Stimulated activated CD4-positive, alpha-beta T cell treated with anti-CD3 and anti-CD28 coated beads, Interleukin-4, amount 100 ng/mL, for 4 hours (primary cell): Measurements from ENCODE around the gene TKTL2.

ENCODE experiments used
- DNase-seq, 2 experiments: peaks; one replicate each; pipeline ENCODE4 v3.0.0-alpha.2; 2020

Gene TKTL2

DNA sequence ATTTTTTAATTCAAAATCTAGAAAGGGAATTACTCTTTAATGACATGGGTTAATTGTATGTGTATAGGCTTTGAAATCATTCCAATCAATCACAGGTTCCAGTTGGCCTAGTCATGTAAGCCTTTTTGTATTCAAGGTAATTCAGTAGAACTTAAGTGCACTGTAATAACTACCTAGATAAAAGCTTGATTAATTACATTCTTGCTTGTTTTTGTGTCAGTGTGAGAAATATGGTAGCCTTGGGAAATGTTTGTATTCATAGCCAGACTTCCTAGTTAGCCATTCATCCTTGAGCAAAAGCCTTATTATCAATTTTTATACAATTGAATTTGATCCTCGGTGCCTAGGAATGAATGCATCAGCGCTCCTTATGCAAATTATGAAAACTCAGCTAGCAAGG lies 33.5 kb downstream of the TKTL2 start:
- no peak for DNase-seq
